ENCODE results near the gene MXI1.
"Not testable (repeated sequence)": the region's sequence is repeated elsewhere in the genome, so short reads cannot be mapped to it uniquely, and the experiment has no call there.

MXI1 gene

GRCh38 chr10:110324805-110325280 lies 117.4 kb downstream of the MXI1 start:
- no peak for DNase-seq

- no peak for DNase-seq
Observed at GRCh38 chr10:110326351-110327032, 119.1 kb downstream of the MXI1 start.

- DNase-seq, result no peak
Observed at GRCh38 chr10:110327262-110327914, 120.0 kb downstream of the MXI1 start.

- no peak for DNase-seq
Observed at GRCh38 chr10:110330675-110331074, 123.3 kb downstream of the MXI1 start.

- DNase-seq, result not testable (repeated sequence)
Observed at GRCh38 chr10:110331226-110331795, 123.9 kb downstream of the MXI1 start.

GRCh38 chr10:110334061-110334656 lies 126.8 kb downstream of the MXI1 start:
- no peak for DNase-seq

- peak; percentile 14 for DNase-seq
Observed at GRCh38 chr10:110335314-110336064, 128.1 kb downstream of the MXI1 start.

- peak; percentile 90 for DNase-seq
Observed at GRCh38 chr10:110336111-110336721, 128.8 kb downstream of the MXI1 start.

All from eye (tissue), 1 donor.